ENCODE measurements around the gene RASSF5.
"Not testable (repeated sequence)": the region's sequence is repeated elsewhere in the genome, so short reads cannot be mapped to it uniquely, and the experiment has no call there.

The RASSF5 gene

DNA sequence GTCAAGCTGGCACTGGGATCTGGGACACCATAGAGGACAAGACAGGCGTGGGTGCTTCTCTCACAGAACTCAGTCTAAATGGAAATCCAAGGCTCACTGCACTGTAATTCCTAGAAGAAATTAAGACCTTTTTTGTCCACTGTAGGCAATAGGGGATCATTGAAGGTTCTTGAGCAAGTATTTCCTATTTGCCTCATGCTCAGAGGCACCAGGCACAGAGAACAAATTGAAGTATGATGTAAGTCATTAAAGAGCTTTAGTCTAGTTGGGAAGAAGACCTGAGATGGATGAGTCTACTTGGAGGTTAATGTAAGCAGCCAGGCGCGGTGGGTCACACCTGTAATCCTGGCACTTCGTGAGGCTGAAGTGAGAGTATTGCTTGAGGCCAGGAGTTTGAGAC is 70.3 kb downstream of the RASSF5 start:
- no peak overlapping the region for H3K4me3 ChIP-seq (ENCODE audit: low read length)
- no peak for TF ChIP-seq ZNF274 (IDR thresholded peaks at IDR 0.05; ENCODE audit: low read depth, low read length)

DNA sequence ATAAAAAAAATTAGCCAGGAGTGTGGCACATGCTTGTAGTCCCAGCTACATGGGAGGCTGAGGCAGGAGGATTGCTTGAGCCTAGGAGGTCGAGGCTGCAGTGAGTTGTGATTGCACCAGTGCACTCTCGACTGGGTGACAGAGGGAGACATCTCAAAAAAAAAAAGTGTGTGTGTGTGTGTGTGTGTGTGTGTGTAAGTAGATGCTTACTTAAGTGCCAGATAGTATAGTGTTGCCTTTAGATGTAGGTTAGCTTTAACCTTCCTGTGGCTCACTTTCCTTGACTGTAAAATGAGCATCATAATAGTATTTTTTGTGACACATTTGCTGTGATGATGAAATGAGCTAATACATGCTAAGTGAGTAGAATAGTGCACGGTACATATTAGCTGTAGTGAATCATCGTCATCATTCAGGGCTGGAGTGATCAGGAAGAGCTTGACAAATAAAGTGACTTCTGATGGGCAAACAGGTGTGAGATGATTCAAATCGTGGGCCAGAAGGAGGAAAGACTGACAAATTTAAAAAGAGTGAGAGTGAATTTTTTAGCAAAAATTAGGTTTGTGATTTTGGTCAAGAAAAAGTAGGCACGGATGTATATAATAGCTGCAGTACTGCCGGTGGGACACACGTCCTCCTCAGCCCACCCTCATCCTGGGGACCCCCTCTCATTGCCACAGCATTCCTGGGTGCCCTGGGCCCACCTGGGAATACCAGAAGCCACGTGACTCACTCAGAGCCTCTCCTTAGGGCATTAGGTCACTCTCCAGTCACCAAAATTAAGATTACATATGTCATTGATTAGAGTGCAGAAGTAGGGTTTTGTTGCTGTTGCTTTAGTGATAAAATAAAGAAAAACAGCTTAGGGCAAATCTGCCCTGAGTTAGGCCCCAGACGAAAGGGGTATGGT is 71.0 kb downstream of the RASSF5 start:
- no peak for TF ChIP-seq ZNF274 (IDR thresholded peaks at IDR 0.05; ENCODE audit: low read depth, low read length)
- no peak overlapping the region for H3K4me3 ChIP-seq (ENCODE audit: low read length)

DNA sequence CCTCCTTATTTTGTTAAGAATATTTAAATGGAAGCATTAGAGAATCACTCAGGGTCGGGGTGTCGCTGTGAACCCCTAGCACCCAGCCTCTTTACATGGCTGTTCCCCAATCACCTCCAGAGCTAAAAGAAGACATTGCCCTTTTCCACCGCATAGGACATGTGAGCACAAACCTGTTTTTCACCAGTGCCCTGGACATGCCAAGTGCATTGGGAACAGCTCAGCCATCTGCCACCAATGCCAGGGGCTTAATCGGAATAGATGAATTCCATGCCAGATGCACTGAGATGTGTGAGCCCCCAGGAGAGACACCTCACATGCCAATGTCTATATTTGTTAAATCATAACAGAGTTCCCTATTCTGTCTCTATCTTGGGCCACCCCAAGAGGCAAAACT is 71.6 kb downstream of the RASSF5 start:
- no peak overlapping the region for H3K4me3 ChIP-seq (ENCODE audit: low read length)
- no peak for TF ChIP-seq ZNF274 (IDR thresholded peaks at IDR 0.05; ENCODE audit: low read depth, low read length)

DNA sequence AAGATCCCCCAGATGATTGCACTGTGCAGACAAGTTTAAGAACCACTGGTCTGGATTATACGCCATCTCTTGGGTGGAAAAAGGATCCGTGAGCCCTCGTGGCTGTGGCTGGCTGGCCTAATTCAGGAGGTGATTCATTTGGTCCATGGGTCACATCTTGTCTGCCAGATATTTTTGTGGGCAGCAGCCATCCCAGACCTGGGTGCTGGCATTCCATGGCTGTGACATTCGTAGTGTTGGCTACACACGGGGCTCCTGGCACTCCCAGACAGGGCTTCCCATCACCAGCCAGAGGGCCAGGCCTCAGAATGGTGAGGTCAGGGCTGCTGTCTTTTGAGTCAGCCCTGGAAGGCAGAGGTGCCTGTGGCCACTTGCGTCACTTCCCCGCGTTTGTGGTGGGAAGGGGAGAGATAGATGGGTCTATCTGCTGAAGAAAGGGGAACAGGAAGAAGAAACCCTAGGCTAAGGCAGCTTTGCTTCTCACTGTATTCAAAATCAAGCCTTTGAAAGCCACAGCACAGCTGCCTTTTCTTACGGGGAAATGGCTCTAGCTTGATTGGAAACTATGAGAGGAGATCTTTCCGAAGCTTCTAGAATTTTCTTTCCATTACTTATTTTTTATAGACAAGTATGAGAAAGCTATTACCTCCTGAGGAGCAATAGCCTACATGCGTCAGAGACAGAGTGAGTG is 72.6 kb downstream of the RASSF5 start:
- no peak for TF ChIP-seq ZNF274 (IDR thresholded peaks at IDR 0.05; ENCODE audit: low read depth, low read length)
- H3K4me3 ChIP-seq (ENCODE audit: low read length), result peak overlapping the region; percentile 6; the same call in 1 of the 2 replicates

DNA sequence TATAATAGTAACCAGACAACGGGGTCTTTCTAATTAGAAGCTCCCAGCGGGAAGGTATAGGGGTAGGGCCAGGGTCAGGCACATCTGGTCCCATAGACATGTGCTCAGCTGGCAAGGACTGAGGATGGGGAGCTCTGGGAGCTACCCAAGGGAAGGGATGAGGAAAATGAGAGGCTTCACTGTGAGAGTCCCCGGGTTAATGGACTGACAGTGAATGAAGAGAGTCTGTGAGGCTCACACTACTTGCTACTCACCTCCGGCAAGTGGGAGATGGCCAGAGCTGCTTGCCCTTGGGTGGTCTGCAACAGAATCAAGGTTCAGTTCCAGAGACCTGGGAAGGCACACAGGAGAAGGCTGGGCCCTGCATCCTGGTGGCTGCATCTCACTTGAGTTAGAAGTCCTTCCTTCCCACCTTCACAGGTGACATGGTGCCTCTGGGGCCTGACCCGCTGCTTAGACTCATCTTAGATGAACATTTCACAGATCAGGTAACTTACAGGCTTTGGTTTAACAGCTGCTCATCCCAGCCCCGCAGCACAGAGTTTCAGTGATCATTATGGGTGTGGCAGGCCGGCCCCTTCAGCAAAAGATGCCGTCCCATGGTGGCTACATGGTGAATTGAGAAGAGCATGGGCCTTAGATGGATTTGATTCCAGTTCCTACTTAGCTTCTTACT is 73.2 kb downstream of the RASSF5 start:
- TF ChIP-seq ZNF274 (IDR thresholded peaks at IDR 0.05; ENCODE audit: low read depth, low read length), result no peak
- H3K4me3 ChIP-seq (ENCODE audit: low read length), result peak overlapping the region; percentile 5; the same call in 1 of the 2 replicates

DNA sequence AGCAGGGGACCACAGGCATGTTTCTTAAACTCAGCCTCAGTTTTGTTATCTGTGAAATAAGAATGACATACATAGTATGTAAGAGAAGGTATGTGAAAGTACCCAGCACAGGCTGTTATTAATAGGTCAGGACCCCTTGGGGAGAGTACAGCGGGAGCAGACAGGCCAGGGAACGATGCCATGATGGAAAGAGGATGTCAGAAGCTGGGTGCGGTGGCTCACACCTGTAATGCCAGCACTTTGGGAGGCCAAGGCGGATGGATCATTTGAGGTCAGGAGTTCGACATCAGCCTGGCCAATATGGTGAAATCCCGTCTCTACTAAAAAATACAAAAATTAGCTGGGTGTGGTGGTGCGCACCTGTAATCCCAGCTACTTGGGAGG is 73.8 kb downstream of the RASSF5 start:
- H3K4me3 ChIP-seq (ENCODE audit: low read length), result not testable (repeated sequence)

DNA sequence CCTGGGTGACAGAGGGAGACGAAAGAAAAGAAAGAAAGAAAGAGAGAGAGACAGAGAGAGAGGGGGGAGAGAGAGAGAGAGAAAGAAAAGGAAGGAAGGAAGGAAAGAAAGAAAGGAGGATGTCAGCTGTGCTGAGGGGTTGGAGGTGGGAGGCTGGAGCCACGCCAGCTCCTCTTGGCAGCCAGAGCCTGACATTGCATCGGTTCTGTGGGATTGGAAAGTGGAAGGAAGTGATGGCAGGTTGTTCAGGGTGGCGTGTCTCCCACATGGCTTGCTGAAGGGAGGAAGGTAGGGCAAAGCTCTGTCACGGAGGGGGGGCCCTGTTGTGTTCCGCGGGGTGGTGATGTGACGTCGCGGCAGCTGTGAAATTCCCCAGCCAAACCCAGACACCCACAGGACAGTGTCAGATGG is 74.2 kb downstream of the RASSF5 start:
- no peak for TF ChIP-seq ZNF274 (IDR thresholded peaks at IDR 0.05; ENCODE audit: low read depth, low read length)
- H3K4me3 ChIP-seq (ENCODE audit: low read length), result no peak overlapping the region

DNA sequence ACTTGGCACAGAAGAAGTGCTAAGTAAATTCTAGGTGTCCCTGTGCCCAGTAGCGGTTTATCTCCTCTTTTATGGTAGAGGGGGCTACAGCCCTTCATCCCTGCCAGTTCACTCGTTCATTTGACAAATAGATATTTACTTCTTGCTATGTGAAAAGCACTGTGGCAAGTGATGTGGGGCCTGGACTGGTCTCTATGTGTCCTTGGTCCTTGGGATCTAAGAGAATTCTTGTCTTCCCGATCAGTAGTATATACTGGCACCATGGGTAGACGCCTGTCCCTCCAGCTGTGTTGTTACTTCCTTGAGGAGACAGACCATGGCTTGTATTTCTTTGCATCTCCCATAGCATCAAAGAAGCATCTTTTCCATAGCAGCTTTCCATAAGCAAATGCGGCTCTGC is 75.2 kb downstream of the RASSF5 start:
- H3K4me3 ChIP-seq (ENCODE audit: low read length), result no peak overlapping the region
- no peak for TF ChIP-seq ZNF274 (IDR thresholded peaks at IDR 0.05; ENCODE audit: low read depth, low read length)

DNA sequence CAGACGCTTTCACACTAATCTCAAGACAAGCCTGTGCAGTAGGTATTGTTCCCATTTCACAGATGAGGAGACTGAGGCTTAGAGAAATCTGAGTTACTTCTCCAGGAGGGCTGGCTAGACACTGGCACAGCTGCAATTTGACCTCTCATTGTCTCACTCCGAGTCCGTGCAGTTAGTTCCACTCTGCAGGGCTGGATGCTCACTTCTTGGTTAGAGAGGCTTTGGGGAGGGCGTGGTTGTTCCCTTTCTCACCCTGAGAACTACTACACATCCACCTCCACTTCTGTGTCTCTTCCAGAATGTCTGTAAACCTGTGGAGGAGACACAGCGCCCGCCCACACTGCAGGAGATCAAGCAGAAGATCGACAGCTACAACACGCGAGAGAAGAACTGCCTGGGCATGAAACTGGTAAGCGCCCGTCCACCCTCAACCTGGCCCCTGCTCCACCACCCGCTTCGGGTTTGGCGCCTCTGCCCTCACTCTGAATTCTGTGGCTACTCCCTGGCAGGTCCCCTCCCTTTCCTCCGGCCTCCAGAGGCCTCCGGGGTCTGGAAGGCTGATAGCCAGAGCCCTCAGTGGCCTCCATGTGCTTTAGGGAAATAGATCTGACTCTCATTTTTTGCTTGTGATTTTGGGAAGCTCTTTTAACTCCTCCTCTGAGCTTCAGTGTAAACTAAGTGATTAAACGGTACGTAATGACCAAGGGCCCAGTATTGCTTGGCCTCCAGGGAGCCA is 75.8 kb downstream of the RASSF5 start:
- no peak for TF ChIP-seq ZNF274 (IDR thresholded peaks at IDR 0.05; ENCODE audit: low read depth, low read length)
- H3K4me3 ChIP-seq (ENCODE audit: low read length), result no peak overlapping the region

DNA sequence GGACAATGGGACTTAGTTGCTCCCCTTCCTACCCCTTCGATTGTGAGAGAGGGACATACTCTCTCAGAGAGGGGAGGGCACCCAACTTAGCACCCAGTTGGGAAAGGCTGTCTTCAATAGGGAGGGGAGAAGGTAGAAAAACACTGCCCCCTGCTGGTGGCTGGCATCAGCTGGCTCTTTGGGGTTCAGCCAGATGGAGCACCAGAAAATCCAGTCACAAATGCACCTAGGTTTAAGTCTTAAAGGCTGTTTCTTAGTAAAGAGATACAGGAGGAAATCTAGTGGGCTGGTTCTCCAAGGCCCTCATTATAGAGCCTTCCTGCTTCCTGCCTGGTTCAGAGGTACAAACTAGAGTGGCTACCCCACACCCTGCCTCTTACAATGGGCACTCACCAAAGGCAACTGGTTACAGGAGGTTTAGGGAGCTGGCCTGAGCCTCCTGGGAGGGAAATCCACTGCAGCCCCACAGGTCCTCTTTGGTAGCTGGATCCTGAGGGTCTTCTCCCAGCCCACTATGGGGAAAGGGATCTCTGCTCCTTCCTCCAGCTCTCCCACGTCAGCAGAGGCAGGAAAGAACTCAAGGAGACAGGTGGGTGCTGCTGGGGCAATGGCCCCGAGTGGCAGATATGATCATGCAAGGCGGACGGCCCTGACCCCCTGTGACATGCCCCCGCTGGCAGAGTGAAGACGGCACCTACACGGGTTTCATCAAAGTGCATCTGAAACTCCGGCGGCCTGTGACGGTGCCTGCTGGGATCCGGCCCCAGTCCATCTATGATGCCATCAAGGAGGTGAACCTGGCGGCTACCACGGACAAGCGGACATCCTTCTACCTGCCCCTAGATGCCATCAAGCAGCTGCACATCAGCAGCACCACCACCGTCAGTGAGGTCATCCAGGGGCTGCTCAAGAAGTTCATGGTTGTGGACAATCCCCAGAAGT is 76.6 kb downstream of the RASSF5 start:
- H3K4me3 ChIP-seq (ENCODE audit: low read length), result no peak overlapping the region
- no peak for TF ChIP-seq ZNF274 (IDR thresholded peaks at IDR 0.05; ENCODE audit: low read depth, low read length)

DNA sequence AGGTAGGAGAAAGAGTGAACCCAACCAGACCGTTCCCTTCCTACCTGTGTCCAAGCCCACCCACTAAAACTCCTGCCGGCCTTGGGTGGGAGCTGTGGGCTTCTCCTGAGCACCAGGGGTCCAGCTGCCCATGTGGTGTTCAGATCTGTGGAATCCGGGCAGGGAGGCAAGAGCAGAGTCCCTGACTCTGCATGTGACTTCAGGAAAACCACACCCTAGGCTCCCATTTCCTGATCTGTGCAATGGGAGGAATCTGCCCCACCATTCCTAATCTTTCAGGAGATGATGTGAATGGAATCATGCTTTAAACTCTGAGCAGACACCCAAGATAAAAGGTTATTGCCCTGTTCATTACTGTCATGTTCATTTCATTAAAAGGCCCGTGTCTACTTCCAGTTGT is 77.4 kb downstream of the RASSF5 start:
- H3K4me3 ChIP-seq (ENCODE audit: low read length), result no peak overlapping the region
- TF ChIP-seq ZNF274 (IDR thresholded peaks at IDR 0.05; ENCODE audit: low read depth, low read length), result no peak

DNA sequence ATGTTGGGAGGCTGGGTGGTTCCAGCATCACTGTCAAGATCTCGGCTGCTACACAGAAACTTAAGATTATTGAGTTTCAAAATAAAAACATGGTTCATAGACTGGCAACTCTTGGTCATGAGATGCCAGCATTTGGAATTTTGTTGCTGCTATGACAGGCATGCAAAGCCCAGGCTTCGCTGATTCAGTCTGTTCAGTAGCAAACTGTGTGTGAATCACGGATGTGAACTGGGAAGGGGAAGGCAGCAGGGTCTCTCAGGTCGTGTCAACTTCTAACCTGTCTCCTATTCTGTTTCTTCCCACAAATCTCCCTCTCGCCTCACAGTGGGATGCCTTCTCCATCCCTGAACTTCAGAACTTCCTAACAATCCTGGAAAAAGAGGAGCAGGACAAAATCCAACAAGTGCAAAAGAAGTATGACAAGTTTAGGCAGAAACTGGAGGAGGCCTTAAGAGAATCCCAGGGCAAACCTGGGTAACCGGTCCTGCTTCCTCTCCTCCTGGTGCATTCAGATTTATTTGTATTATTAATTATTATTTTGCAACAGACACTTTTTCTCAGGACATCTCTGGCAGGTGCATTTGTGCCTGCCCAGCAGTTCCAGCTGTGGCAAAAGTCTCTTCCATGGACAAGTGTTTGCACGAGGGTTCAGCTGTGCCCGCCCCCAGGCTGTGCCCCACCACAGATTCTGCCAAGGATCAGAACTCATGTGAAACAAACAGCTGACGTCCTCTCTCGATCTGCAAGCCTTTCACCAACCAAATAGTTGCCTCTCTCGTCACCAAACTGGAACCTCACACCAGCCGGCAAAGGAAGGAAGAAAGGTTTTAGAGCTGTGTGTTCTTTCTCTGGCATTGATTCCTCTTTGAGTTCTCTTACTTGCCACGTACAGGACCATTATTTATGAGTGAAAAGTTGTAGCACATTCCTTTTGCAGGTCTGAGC is 79.4 kb downstream of the RASSF5 start:
- TF ChIP-seq ZNF274 (IDR thresholded peaks at IDR 0.05; ENCODE audit: low read depth, low read length), result no peak
- H3K4me3 ChIP-seq (ENCODE audit: low read length), result no peak overlapping the region
